ENCODE results near the gene SLC25A12.

GRCh38 chr2:171807119-171807518 is 86.9 kb downstream of the SLC25A12 start:
- TF ChIP-seq CTCF (conservative IDR thresholded peaks at IDR 0.05; ENCODE audit: low read depth, low read length) (no peak), EZH2 (IDR thresholded peaks at IDR 0.05; ENCODE audit: borderline replicate concordance, low read depth, low read length, poor library complexity, severe bottlenecking) (no peak)
